ENCODE results near the gene PLXDC1.
"Not testable (repeated sequence)": the region's sequence is repeated elsewhere in the genome, so short reads cannot be mapped to it uniquely, and the experiment has no call there.

The PLXDC1 gene

GRCh38 chr17:39151943-39152818 lies 744 bp upstream of the PLXDC1 start:
- no peak for DNase-seq

GRCh38 chr17:39150795-39151149 lies 665 bp downstream of the PLXDC1 start:
- no peak for DNase-seq

- no peak for DNase-seq
These were observed 1.3 kb downstream of the PLXDC1 start for GRCh38 chr17:39150104-39150634.

GRCh38 chr17:39147221-39148185 lies 3.9 kb downstream of the PLXDC1 start:
- DNase-seq, result no peak

- no peak for DNase-seq
These were observed 5.2 kb downstream of the PLXDC1 start for GRCh38 chr17:39146273-39146672.

- DNase-seq, result no peak
These were observed 6.3 kb downstream of the PLXDC1 start for GRCh38 chr17:39145143-39145542.

GRCh38 chr17:39144416-39144840 lies 7.0 kb downstream of the PLXDC1 start:
- DNase-seq, result no peak

- no peak for DNase-seq
These were observed 7.8 kb downstream of the PLXDC1 start for GRCh38 chr17:39143552-39144093.

GRCh38 chr17:39141915-39142664 lies 9.3 kb downstream of the PLXDC1 start:
- no peak for DNase-seq

GRCh38 chr17:39141294-39141693 lies 10.1 kb downstream of the PLXDC1 start:
- no peak for DNase-seq

- DNase-seq, result no peak
These were observed 11.9 kb downstream of the PLXDC1 start for GRCh38 chr17:39139561-39139960.

- DNase-seq, result no peak
These were observed 12.3 kb downstream of the PLXDC1 start for GRCh38 chr17:39139161-39139511.

- DNase-seq, result no peak
These were observed 12.8 kb downstream of the PLXDC1 start for GRCh38 chr17:39138431-39139160.

- DNase-seq, result no peak
These were observed 16.6 kb downstream of the PLXDC1 start for GRCh38 chr17:39134878-39135277.

GRCh38 chr17:39132192-39132610 lies 19.2 kb downstream of the PLXDC1 start:
- DNase-seq, result no peak

GRCh38 chr17:39131616-39132015 lies 19.8 kb downstream of the PLXDC1 start:
- no peak for DNase-seq

- DNase-seq, result no peak
These were observed 21.2 kb downstream of the PLXDC1 start for GRCh38 chr17:39130205-39130604.

GRCh38 chr17:39129544-39129943 lies 21.9 kb downstream of the PLXDC1 start:
- DNase-seq, result not testable (repeated sequence)

- no peak for DNase-seq
These were observed 25.0 kb downstream of the PLXDC1 start for GRCh38 chr17:39126436-39126835.

- no peak for DNase-seq
These were observed 26.1 kb downstream of the PLXDC1 start for GRCh38 chr17:39125143-39125875.

- no peak for DNase-seq
These were observed 27.8 kb downstream of the PLXDC1 start for GRCh38 chr17:39123627-39124026.

All from 8988T (cell line).